CD14-positive monocyte (primary cell): Measurements from ENCODE around the gene RAB20. TPM values are rescaled to one million over a fixed set of nuclear protein-coding genes. Genes with fewer than 3 reads are reported as not detected.

ENCODE experiments used
- DNase-seq, 3 donors: peaks; one replicate each; pipeline ENCODE4 v3.0.0-alpha.2; 2011 to 2022
- H2AFZ ChIP-seq: 2 replicates; pipeline ENCODE4 v1.6.0; 2012; ENCODE audit warnings: mild to moderate bottlenecking, low read depth, low read length, inconsistent platforms; ENCODE audit not compliant: insufficient read depth, poor library complexity, severe bottlenecking
- H3K27ac ChIP-seq, 2 donors: 1 replicate in 1 of 2; 2 replicates in 1 of 2; pipeline ENCODE4 v1.5.1; 2012 to 2013; ENCODE audit warnings: low read length in 2 of 2, control low read depth in 1 of 2, inconsistent platforms in 1 of 2, low read depth in 1 of 2, mild to moderate bottlenecking in 1 of 2
- H3K27me3 ChIP-seq, 2 donors: one replicate each; pipeline versions ENCODE4 v1.6.0 to v1.6.1; 2011 to 2013; ENCODE audit warnings: low read length in 2 of 2; ENCODE audit not compliant: control insufficient read depth in 2 of 2, insufficient read depth in 2 of 2
- H3K36me3 ChIP-seq, 2 donors: replicated peaks in 1 of 2; 1 replicate in 1 of 2; 2 replicates in 1 of 2; pipeline versions ENCODE4 v1.5.1 to v1.6.1; 2012 to 2013; ENCODE audit warnings: low read length in 2 of 2, control low read depth in 1 of 2, inconsistent platforms in 1 of 2, mild to moderate bottlenecking in 1 of 2; ENCODE audit not compliant: insufficient read depth in 2 of 2, control insufficient read depth in 1 of 2
- H3K4me1 ChIP-seq, 2 donors: 1 replicate in 1 of 2; 2 replicates in 1 of 2; pipeline versions ENCODE4 v1.5.1 to v1.6.1; 2012 to 2013; ENCODE audit warnings: low read length in 2 of 2, control low read depth in 1 of 2, inconsistent platforms in 1 of 2, mild to moderate bottlenecking in 1 of 2, moderate library complexity in 1 of 2; ENCODE audit not compliant: insufficient read depth in 2 of 2, control insufficient read depth in 1 of 2
- H3K4me2 ChIP-seq: replicated peaks from 2 replicates; pipeline ENCODE3; 2012; ENCODE audit warnings: low read length, moderate library complexity, mild to moderate bottlenecking; ENCODE audit not compliant: poor library complexity, severe bottlenecking; ENCODE audit errors: extremely low read depth
- H3K4me3 ChIP-seq, 3 experiments: fragments of 200-600 bp in 1 of 3; sonication (generic) in 1 of 3; replicated peaks in 1 of 3; 1 replicate in 2 of 3; 2 replicates in 1 of 3; pipeline ENCODE4 v1.5.1; 2011 to 2013; ENCODE audit warnings: low read length in 3 of 3, mild to moderate bottlenecking in 3 of 3, control low read depth in 2 of 3, low read depth in 2 of 3, inconsistent platforms in 1 of 3, moderate library complexity in 1 of 3
- H3K79me2 ChIP-seq: 2 replicates; pipeline ENCODE4 v1.6.0; 2012; ENCODE audit warnings: mild to moderate bottlenecking, control low read depth, inconsistent platforms, low read length, moderate library complexity; ENCODE audit not compliant: insufficient read depth
- H3K9ac ChIP-seq: 2 replicates; pipeline ENCODE4 v1.6.0; 2017; ENCODE audit warnings: low read length, mild to moderate bottlenecking; ENCODE audit not compliant: insufficient read depth, poor library complexity, severe bottlenecking
- H3K9me3 ChIP-seq, 2 donors: replicated peaks in 1 of 2; 1 replicate in 1 of 2; 2 replicates in 1 of 2; pipeline versions ENCODE4 v1.5.1 to v1.6.1; 2012 to 2013; ENCODE audit warnings: low read length in 2 of 2, control low read depth in 1 of 2; ENCODE audit not compliant: control insufficient read depth in 1 of 2, insufficient read depth in 1 of 2
- H4K20me1 ChIP-seq: 2 replicates; pipeline ENCODE4 v1.6.0; 2012; ENCODE audit warnings: mild to moderate bottlenecking, low read length, control low read depth, moderate library complexity; ENCODE audit not compliant: insufficient read depth
- H3K27ac Mint-ChIP-seq, 7 donors: one replicate each; pipeline ENCODE4 v1.8.0; 2020; ENCODE audit warnings: mild to moderate bottlenecking in 7 of 7, mixed read lengths in 7 of 7, moderate library complexity in 6 of 7, inconsistent platforms in 2 of 7
- H3K27me3 Mint-ChIP-seq, 3 donors: one replicate each; pipeline ENCODE4 v1.8.0; 2021 to 2022; ENCODE audit warnings: low read depth in 3 of 3, mild to moderate bottlenecking in 3 of 3, mixed read lengths in 3 of 3, moderate library complexity in 3 of 3, inconsistent platforms in 1 of 3
- H3K36me3 Mint-ChIP-seq, 2 donors: one replicate each; pipeline ENCODE4 v1.8.0; 2020; ENCODE audit warnings: mixed read lengths in 2 of 2, inconsistent platforms in 1 of 2, mild to moderate bottlenecking in 1 of 2
- H3K4me1 Mint-ChIP-seq: one replicate; pipeline ENCODE4 v1.8.0; 2020; ENCODE audit warnings: mild to moderate bottlenecking, mixed read lengths
- H3K4me3 Mint-ChIP-seq, 2 donors: one replicate each; pipeline ENCODE4 v1.8.0; 2020; ENCODE audit warnings: mild to moderate bottlenecking in 2 of 2, mixed read lengths in 2 of 2, moderate library complexity in 1 of 2
- H3K9me3 Mint-ChIP-seq, 7 donors: one replicate each; pipeline ENCODE4 v1.8.0; 2020 to 2022; ENCODE audit warnings: mixed read lengths in 7 of 7, mild to moderate bottlenecking in 6 of 7, moderate library complexity in 6 of 7, inconsistent platforms in 2 of 7
- WGBS: methylation state at CpG from one replicate; pipeline ENCODE4 v1.1.5; 2013; ENCODE audit warnings: missing lambda C conversion rate; ENCODE audit not compliant: insufficient coverage; 5-methylcytosine and 5-hydroxymethylcytosine counted together
- intact Hi-C, 2 donors: fragments of 100-400 bp; cut with micrococcal nuclease; formaldehyde crosslinking; loops; one replicate each; pipeline versions ENCODE4 v1.15.0 to v1.15.1; 2023
- polyA plus RNA-seq, 3 donors: library from polyadenylated mRNA; depleted of rRNA in 1 of 3; unstranded in 2 of 3; stranded (reverse) in 1 of 3; fragments of 300-500 nt in 2 of 3; fragments of >200 nt in 1 of 3; fragmentation: Illumina TruSeq in 2 of 3; gene quantifications; 1 replicate in 2 of 3; 2 replicates in 1 of 3; pipeline ENCODE4 v1.2.3, GENCODE V29; 2012 to 2021
- TF ChIP-seq, protein P1 (sequence below): fragments of 200-600 bp; IDR thresholded peaks from one replicate; pipeline ENCODE4 v1.8.0; 2022; ENCODE audit warnings: antibody characterized with exemption, mild to moderate bottlenecking

The RAB20 gene
- polyA plus RNA-seq, 3 donors, result 37.8 to 77.5 (median 43.1) TPM

DNA sequence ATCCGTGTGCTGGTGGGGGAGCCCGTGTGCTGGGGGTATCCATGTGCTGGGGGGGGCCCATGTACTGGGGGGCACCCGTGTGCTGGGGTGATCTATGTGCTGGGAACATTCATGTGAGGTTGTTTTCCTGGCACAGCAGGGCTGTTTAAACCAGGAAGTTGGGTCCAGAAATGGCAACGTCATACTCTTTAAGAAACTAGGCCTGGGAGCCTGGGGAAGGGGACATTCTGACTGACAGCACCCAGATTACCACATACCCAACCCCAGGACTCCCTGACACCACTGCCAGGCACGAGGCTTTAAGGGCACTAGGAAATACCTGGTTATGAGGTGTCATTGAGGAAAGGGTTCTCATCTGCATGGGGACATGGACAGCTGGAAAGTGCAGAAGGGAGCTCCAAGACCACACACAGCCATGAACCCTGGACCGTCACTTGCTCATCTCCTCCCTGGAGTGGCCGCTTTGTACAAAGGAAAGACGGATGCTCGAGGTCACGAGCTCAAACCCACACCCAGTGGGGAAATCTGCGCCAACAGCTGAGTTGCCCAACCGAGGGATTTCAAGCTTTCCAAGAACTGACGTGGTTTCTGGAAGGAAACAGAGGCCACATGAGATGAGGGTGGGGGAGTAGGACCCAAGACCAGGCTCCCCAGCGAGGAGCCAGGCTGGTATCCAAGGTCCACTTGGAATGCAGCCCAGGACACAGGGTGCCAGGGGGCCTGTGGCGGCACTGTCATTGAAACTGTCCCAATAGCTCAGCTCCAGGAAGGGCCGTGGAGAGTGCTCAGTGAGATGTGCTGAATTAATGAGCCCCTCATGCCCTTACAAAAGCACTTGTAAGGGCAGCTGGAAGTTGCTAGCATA lies 40.9 kb downstream of the RAB20 start:
- Mint-ChIP-seq H3K36me3 (peaks cover 44 to 50% of the 10 kb centered on the region in 2 donors), H3K4me3 (peak overlapping the region; percentile 52 to 76), H3K9me3 (peaks cover 0 to 1% (median 0%) of the 10 kb centered on the region in 7 donors), H3K27me3 (peaks cover 0 to 5% (median 0%) of the 10 kb centered on the region in 3 donors), H3K27ac (peak overlapping the region; percentile 96 to 99 (median 97)), H3K4me1 (peaks cover 86% of the 10 kb centered on the region)
- H2AFZ ChIP-seq, result peak overlapping the region; percentile 30
- TF ChIP-seq, protein P1, sequence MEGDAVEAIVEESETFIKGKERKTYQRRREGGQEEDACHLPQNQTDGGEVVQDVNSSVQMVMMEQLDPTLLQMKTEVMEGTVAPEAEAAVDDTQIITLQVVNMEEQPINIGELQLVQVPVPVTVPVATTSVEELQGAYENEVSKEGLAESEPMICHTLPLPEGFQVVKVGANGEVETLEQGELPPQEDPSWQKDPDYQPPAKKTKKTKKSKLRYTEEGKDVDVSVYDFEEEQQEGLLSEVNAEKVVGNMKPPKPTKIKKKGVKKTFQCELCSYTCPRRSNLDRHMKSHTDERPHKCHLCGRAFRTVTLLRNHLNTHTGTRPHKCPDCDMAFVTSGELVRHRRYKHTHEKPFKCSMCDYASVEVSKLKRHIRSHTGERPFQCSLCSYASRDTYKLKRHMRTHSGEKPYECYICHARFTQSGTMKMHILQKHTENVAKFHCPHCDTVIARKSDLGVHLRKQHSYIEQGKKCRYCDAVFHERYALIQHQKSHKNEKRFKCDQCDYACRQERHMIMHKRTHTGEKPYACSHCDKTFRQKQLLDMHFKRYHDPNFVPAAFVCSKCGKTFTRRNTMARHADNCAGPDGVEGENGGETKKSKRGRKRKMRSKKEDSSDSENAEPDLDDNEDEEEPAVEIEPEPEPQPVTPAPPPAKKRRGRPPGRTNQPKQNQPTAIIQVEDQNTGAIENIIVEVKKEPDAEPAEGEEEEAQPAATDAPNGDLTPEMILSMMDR, result no peak
- peaks cover 40% of the 10 kb centered on the region for H3K79me2 ChIP-seq
- H3K4me3 ChIP-seq, result peak overlapping the region in 1 of 3 experiments; percentile 54
- peaks cover 7 to 15% of the 10 kb centered on the region in 2 donors for H3K36me3 ChIP-seq
- intact Hi-C loops, result loop anchor here (2.0 to 10.0 kb wide), 5 partner anchors 42 to 194 kb away; partner anchors contain the start of genes ING1 (in 1 of the 2) and RAB20 (in 1 of the 2)
- 9% methylated on average over 12 of the region's 16 CpGs for WGBS
- no peaks in the 10 kb centered on the region for H3K27me3 ChIP-seq
- peak; percentile 85 to 98 (median 90) for DNase-seq
- peak overlapping the region; percentile 86 to 93 for H3K27ac ChIP-seq
- H4K20me1 ChIP-seq, result peaks cover 21% of the 10 kb centered on the region
- H3K4me2 ChIP-seq, result peak overlapping the region; percentile 65
- peak overlapping the region; percentile 47 for H3K9ac ChIP-seq
- no peaks in the 10 kb centered on the region for H3K9me3 ChIP-seq
- H3K4me1 ChIP-seq, result peaks cover 81 to 83% of the 10 kb centered on the region in 2 donors

DNA sequence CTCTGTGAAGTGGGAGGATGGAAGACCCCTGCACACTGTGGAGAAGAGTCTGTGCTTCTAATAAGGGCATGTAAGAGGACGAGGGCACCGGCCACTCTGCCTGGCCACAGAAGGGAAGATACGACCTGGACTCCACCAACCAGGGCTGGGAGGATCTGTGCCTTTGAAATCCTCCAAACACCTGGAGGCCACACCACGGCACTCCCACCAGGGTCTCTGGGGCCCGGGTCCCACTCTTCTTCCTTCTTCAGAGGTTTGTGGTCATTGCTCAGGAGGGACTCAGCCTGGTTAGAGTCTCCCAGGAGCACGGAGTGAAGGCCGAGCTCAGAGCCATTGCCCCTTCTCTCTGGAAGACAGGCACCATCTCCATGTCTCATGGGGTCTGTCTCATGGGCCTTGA lies 42.0 kb downstream of the RAB20 start:
- DNase-seq, result no peak
- peaks cover 7 to 15% of the 10 kb centered on the region in 2 donors for H3K36me3 ChIP-seq
- H3K27ac ChIP-seq, result peak overlapping the region; percentile 86 to 93
- no peaks in the 10 kb centered on the region for H3K27me3 ChIP-seq
- Mint-ChIP-seq H3K36me3 (peaks cover 34 to 43% of the 10 kb centered on the region in 2 donors), H3K27me3 (peaks cover 0 to 4% (median 3%) of the 10 kb centered on the region in 3 donors), H3K9me3 (peaks cover 0 to 1% (median 0%) of the 10 kb centered on the region in 7 donors), H3K4me1 (peaks cover 74% of the 10 kb centered on the region), H3K4me3 (no peak overlapping the region), H3K27ac (peak overlapping the region; percentile 96 to 99 (median 97))
- 66% methylated on average over 6 of the region's 7 CpGs for WGBS
- H3K79me2 ChIP-seq, result peaks cover 29% of the 10 kb centered on the region
- peak overlapping the region; percentile 47 for H3K9ac ChIP-seq
- peak overlapping the region in 1 of 3 experiments; percentile 54 for H3K4me3 ChIP-seq
- intact Hi-C loops, result no loop called here
- H3K4me1 ChIP-seq, result peaks cover 70 to 72% of the 10 kb centered on the region in 2 donors
- no peaks in the 10 kb centered on the region for H3K9me3 ChIP-seq
- TF ChIP-seq, protein P1, result no peak
- peaks cover 18% of the 10 kb centered on the region for H4K20me1 ChIP-seq
- no peak overlapping the region for H2AFZ ChIP-seq
- H3K4me2 ChIP-seq, result peak overlapping the region; percentile 65
